ENCODE measurements around the gene REPS2.
"Not testable (repeated sequence)": the region's sequence is repeated elsewhere in the genome, so short reads cannot be mapped to it uniquely, and the experiment has no call there.

DNA sequence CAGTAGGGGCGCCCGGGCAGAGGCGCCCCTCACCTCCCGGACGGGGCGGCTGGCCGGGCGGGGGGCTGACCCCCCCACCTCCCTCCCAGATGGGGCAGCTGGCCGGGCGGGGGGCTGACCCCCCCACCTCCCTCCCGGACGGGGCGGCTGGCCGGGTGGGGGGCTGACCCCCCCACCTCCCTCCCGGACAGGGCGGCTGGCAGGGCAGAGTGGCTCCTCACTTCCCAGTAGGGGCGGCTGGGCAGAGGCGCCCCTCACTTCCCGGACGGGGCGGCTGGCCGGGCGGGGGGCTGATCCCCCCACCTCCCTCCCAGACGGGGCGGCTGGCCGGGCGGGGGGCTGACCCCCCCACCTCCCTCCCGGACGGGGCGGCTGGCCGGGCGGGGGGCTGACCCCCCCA, 18.5 kb downstream of the REPS2 start:
- not testable (repeated sequence) for TF ChIP-seq CTCF (conservative IDR thresholded peaks at IDR 0.05; ENCODE audit: low read length); EZH2phosphoT487 (IDR thresholded peaks at IDR 0.05; ENCODE audit: borderline replicate concordance, low read depth, low read length)
